Uterus (tissue), 2 donors: ENCODE data around the gene NPTX1.

ENCODE experiments used
- POLR2A ChIP-seq, 2 donors: fragments of 450-650 bp; IDR thresholded peaks; one replicate each; pipeline ENCODE4 v1.6.1; 2016; ENCODE audit warnings: antibody characterized with exemption in 2 of 2, mild to moderate bottlenecking in 1 of 2, moderate library complexity in 1 of 2
- TF ChIP-seq, protein P1 (sequence below), 4 experiments: fragments of 200-600 bp in 2 of 4; fragments of 450-650 bp in 2 of 4; sonication (generic) in 2 of 4; IDR thresholded peaks; one replicate each; pipeline ENCODE4 v1.5.1; 2016 to 2019; ENCODE audit warnings: antibody characterized with exemption in 4 of 4, mild to moderate bottlenecking in 2 of 4, moderate library complexity in 1 of 4

DNA sequence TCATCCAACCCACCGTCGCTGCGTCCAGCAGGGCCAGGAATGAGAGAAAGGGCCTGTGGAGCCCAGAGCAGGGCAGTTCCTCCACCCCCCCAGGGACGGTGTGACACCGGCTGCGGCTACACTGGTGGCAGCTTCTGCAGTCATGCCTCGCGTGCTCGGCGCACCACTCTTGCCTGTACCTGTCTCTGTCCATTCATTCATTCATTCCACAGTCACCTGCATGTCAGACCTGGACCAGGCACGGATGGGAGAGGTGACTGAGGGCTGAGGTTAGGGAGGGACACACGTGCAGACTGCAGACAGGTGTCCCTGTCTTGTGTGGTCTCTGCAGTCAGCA lies 34.1 kb downstream of the NPTX1 start:
- TF ChIP-seq, protein P1, sequence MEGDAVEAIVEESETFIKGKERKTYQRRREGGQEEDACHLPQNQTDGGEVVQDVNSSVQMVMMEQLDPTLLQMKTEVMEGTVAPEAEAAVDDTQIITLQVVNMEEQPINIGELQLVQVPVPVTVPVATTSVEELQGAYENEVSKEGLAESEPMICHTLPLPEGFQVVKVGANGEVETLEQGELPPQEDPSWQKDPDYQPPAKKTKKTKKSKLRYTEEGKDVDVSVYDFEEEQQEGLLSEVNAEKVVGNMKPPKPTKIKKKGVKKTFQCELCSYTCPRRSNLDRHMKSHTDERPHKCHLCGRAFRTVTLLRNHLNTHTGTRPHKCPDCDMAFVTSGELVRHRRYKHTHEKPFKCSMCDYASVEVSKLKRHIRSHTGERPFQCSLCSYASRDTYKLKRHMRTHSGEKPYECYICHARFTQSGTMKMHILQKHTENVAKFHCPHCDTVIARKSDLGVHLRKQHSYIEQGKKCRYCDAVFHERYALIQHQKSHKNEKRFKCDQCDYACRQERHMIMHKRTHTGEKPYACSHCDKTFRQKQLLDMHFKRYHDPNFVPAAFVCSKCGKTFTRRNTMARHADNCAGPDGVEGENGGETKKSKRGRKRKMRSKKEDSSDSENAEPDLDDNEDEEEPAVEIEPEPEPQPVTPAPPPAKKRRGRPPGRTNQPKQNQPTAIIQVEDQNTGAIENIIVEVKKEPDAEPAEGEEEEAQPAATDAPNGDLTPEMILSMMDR (IDR thresholded peaks at IDR 0.05): no peak
- TF ChIP-seq POLR2A (IDR thresholded peaks at IDR 0.05): no peak
